GM12891 (cell line): Measurements from ENCODE around the gene AMOTL2.

Source experiments
- POLR2A ChIP-seq: IDR thresholded peaks from 2 replicates; pipeline ENCODE4 v1.6.1; 2011; ENCODE audit warnings: low read depth, low read length, control low read depth
- POLR2AphosphoS5 ChIP-seq: IDR thresholded peaks from 2 replicates; pipeline ENCODE4 v1.6.1; 2011; ENCODE audit warnings: low read depth, low read length, control low read depth
- POU2F2 ChIP-seq: IDR thresholded peaks from 2 replicates; pipeline ENCODE4 v1.6.1; 2011; ENCODE audit warnings: low read depth, mild to moderate bottlenecking, control low read depth, low read length, moderate library complexity
- TAF1 ChIP-seq: IDR thresholded peaks from 2 replicates; pipeline ENCODE4 v1.6.1; 2011; ENCODE audit warnings: low read depth, low read length, control low read depth

DNA sequence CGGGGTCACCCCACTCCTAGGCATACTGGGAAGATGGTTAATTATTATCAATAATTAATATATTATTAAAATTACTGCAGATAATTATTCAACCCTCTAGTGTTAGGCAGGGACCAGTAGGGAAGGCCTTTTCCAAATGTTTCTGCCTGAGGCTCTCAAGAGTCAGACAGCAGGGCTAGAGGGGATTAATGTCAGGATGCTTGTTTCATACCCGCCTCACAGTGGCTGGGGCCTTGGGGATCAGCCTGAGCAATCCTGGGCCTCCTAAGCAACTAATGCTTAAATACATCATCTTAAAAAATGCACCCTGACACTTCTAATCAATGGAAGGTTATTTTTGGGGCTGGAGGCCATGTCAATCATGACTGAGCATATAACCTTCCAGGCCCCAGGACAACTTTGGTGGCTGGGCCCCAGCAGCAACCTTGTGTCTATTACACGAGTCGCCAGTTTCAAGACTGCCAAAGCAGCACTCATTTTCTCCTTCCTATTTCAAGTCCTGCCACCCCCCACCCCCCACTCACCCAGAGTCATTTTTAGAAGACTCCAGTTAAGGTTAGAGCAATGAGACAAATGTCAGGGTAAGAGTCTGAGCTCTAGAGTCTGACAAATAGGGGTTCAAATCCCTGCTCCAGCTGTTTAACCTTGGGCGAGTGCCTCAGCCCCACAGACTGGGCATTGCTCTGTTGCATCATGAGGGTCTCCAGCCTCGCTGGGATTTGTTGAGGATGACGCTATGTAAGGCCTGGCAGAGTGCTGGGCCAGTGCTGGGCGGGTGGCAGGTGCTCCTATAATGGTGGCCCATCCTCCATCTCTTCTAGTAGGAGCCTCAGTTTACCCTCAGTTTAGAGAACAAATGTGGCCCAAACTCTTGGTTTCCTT is 6.1 kb downstream of the AMOTL2 start:
- TF ChIP-seq POLR2AphosphoS5 = no peak
- no peak for TF ChIP-seq POLR2A
- TF ChIP-seq TAF1 = no peak
- no peak for TF ChIP-seq POU2F2
